GM11168 (cell line): ENCODE measurements around the gene GTPBP10.
"Not testable (repeated sequence)": the region's sequence is repeated elsewhere in the genome, so short reads cannot be mapped to it uniquely, and the experiment has no call there.

Experiments
- in situ Hi-C: fragments of 300-500 bp; cut with MboI; formaldehyde crosslinking; loops from one replicate; pipeline ENCODE4 v1.12.0; 2022; ENCODE audit warnings: low sequenced_read_pairs; ENCODE audit not compliant: unreplicated experiment

Gene GTPBP10

DNA sequence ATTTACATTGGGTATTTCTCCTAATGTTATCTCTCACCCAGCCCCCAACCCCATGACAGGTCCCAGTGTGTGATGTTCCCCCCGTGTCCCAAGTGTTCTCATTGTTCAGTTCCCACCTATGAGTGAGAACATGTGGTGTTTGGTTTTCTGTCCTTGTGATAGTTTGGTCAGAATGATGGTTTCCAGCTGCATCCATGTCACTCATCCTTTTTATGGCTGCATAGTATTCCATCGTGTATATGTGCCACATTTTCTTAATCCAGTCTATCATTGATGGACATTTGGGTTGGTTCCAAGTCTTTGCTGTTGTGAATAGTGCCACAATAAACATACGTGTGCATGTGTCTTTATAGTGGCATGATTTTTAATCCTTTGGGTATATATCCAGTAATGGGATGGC is 3.5 kb downstream of the GTPBP10 start:
- in situ Hi-C loops = not testable (repeated sequence)

- in situ Hi-C loops = no loop called here
Observed at GRCh38 chr7:90351987-90352386, 5.5 kb downstream of the GTPBP10 start.

DNA sequence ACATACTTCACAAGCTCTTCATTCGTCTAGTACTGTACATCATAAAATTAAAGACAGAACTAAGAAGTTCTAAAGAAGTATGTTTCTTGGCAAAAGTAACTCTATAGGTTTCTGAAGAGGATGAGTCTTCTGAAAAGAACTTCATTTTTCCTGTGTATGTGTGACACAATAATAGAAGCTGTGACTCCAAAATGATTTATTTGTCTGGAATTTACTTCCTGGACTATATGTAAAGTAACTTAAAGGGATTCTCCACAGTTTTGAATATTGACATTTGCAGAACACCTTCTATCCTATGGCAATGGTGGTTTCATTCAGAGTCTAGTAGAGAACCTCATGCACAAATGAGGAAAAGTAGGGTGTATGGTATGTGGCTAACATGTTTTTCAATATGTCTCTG is 36.9 kb downstream of the GTPBP10 start:
- in situ Hi-C loops = no loop called here

DNA sequence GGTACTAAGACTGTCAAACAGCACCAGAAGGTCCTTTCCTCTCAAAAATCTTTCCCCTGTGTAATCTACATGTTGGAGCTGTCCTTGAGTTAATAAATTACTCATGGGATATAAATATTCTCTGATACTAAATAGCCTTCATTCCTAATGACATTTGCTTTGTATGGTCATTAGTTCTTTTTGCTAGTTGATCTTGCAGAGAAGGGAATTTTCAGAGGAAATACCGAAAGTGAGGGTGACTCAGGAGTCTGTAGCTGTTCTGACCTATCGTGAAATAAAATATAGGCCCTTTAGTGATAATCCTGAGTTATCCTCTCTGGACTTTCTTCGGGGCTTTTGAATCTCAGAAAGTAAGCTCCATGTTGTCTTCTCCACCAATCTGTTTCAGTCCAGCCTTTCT is 37.3 kb downstream of the GTPBP10 start:
- in situ Hi-C loops = no loop called here

- in situ Hi-C loops = no loop called here
Observed at GRCh38 chr7:90384433-90384832, 37.9 kb downstream of the GTPBP10 start.

DNA sequence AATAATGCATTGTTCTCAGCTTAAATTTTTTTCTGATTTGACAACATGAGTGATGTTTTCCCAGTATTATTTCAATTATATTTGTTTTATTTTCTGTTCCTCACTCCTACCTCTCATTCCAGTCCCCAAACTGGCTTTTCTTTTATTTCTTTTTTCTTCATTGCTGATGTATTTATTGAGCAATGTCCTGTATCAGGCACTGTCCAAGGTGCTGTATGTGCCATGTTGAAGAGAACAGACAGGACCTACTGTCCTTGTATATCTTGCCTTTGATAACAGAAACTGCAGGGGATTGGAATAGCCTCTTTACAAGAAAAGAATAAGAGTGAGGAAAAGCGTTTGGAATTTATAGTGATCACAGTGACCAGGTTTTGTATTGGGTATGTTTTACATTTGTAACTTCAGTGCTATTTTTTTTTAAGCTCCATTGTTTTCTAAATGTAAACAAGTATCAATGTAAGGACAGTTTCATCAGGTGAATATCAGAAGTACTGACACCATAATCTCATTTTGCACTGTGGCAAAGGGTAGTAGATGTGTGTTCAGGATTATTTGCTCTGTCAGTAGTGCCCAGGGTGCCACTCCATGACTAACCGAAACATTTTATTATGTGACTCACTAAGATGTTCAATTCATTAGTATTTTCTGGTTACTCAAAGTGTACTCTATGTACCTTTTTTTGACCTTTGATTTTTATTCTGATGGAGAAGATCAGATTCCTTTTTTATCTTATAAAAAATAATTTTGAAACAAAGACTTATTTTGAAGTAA is 41.1 kb downstream of the GTPBP10 start:
- in situ Hi-C loops = no loop called here

DNA sequence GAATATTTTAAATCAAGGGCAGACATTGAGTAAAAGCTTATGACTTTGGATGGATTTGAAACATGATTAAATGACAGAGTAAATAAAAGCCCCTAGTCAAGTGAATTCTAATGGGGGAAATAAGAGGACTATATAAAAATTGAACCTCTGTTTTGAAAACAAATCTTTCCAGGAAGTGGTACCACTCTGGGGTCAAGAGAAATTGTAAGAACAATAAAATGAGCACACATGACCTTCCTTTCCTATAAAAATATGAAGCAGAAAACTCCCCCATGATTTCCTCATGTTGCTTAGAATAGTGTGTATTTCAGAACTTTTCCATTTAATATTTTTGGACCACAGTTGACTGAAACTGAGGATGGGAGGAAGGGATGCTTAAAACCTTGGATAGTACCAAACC is 44.4 kb downstream of the GTPBP10 start:
- in situ Hi-C loops = no loop called here

GRCh38 chr7:90391488-90391887 is 45.0 kb downstream of the GTPBP10 start:
- in situ Hi-C loops = no loop called here

DNA sequence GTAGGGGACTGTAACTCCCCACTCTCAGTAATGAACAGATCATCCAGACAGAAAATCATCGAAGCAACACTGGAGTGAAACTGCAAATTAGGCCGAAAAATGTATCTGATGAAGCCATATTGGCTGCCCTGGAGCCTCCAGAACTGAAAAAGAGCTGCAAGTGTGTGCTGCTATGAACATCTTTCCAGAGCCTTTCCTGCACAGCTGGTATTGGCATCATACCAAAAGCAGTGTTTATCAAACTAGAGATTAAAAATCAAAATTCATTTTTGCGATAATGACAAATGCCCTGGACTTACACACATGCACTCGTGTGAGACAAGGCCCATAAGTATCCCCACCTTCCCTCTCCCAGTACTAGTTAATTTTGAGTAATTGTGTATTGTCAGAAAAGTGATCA is 49.9 kb downstream of the GTPBP10 start:
- in situ Hi-C loops = no loop called here

- in situ Hi-C loops = no loop called here
Observed at GRCh38 chr7:90401989-90402388, 55.5 kb downstream of the GTPBP10 start.

- in situ Hi-C loops = no loop called here
Observed at GRCh38 chr7:90402785-90403173, 56.3 kb downstream of the GTPBP10 start.

GRCh38 chr7:90403174-90404113 is 56.9 kb downstream of the GTPBP10 start, which contains the start of gene CLDN12:
CLDN12 (plus strand) TSS chr7:90403461; CDS start chr7:90412677, 9,216 bp downstream.
- in situ Hi-C loops = no loop called here

DNA sequence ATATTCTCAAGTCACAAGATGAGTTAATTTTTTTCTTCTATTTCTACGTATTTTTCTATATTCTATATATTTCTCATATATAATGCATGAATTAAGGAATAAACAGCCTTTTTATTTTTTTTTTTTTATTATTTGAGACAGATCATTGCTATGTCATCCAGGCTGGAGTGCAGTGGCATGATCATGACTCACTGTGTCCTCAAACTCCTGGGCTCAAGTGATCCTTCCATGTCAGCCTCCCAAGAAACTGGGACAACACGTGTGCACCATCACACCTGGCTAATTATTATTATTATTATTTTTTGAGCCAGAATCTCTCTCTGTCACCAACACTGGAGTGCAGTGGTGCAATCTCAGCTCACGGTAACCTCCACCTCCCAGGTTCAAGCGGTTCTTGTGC is 58.3 kb downstream of the GTPBP10 start:
- in situ Hi-C loops = no loop called here

GRCh38 chr7:90407484-90407821 is 60.9 kb downstream of the GTPBP10 start:
- in situ Hi-C loops = no loop called here

DNA sequence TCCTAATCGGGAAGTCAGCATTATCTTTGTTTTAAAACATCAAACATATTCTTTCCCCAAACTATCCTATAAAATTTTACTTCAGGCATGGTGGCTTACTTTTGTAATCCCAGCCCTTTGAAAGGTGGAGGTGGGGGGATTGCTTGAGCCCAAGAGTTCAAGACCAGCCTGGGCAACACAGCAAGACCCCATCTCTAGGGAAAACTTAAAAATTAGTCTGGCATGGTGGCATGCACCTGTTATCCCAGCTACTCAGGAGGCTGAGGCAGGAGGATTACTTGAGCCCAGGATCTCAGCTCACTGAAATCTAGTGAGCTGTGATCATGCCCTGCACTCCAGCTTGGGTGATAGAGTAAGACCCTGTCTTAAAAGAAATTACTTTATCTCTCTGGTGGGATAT is 61.6 kb downstream of the GTPBP10 start:
- in situ Hi-C loops = no loop called here

- in situ Hi-C loops = no loop called here
Observed at GRCh38 chr7:90409667-90410066, 63.2 kb downstream of the GTPBP10 start.

DNA sequence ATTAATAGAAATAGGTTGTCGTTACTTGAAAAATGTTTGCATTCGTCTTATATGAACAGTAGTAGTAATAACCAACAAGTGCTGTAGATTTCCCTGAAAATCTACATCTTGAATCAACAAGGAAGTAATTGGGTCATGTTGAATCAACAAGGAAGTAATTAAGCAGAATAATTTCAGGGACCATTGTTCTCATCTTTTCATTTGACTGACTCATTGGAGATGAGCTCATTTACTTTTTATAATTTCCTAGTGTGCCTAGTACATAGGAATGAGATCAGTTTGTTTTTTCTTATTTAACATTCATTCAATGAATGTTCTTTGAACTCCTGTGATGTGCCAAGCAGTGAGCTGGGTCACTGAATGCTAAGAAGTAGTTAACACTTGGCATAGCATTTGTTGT is 65.0 kb downstream of the GTPBP10 start:
- in situ Hi-C loops = no loop called here

DNA sequence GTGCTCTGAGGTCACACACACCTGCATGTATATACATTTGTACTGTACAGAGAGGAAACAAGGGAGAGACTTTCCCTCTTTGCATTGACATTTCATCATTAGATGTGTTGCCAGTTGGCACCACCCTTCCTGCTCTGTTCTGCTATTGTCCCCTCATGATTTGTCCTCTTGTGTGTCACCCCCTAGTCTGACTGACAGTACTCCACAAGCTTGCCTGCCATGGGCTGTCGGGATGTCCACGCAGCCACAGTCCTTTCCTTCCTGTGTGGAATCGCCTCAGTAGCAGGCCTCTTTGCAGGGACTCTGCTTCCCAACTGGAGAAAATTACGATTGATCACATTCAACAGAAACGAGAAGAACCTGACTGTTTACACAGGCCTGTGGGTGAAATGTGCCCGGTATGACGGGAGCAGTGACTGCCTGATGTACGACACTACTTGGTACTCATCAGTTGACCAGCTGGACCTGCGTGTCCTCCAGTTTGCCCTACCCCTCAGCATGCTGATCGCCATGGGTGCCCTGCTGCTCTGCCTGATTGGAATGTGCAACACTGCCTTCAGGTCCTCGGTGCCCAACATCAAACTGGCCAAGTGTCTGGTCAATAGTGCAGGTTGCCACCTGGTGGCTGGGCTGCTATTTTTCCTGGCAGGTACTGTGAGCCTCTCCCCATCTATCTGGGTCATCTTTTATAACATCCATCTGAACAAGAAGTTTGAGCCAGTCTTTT is 66.1 kb downstream of the GTPBP10 start:
- in situ Hi-C loops = no loop called here

DNA sequence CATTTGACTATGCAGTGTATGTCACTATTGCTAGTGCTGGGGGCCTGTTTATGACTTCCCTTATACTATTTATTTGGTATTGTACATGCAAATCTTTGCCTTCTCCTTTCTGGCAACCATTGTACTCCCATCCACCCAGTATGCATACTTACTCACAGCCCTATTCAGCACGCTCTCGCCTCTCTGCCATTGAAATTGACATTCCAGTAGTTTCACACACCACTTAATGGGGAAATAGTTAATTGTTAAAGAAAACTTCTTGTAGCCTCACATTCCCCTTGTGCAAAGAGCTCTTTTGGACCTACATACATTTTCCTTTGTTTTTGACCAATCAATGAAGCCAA is 66.6 kb downstream of the GTPBP10 start:
- in situ Hi-C loops = no loop called here

- in situ Hi-C loops = no loop called here
Observed at GRCh38 chr7:90421651-90422050, 75.1 kb downstream of the GTPBP10 start.

DNA sequence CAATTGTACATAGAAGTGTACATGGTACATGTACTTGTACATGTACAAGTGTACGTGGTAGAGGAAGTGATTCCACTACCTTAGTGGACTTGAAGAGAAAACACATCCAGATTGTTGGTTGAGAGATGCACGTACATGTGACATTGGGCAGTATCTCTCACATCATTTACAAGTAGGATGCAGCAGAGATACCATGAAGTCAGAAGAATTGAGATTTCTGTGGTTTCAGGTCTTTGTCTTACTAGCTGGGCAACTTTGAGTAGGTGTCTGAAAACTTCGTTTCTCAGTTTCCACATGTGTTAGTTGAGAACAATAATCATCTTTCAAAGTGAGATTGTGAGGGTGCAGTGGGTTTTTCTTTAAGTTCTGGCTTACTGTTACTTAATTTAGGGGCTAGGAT is 78.2 kb downstream of the GTPBP10 start:
- in situ Hi-C loops = no loop called here
